Thyroid gland (tissue), 4 donors: ENCODE measurements around the gene ZNF783.

Experiments
- POLR2A ChIP-seq, 2 donors: fragments of 450-650 bp; IDR thresholded peaks; one replicate each; pipeline ENCODE4 v1.6.1; 2017; ENCODE audit warnings: antibody characterized with exemption in 2 of 2, mild to moderate bottlenecking in 2 of 2, moderate library complexity in 1 of 2
- TF ChIP-seq, protein P1 (sequence below), 6 experiments: fragments of 200-600 bp in 3 of 6; fragments of 450-650 bp in 3 of 6; sonication (generic) in 3 of 6; IDR thresholded peaks; one replicate each; pipeline ENCODE4 v1.5.1; 2016 to 2019; ENCODE audit warnings: antibody characterized with exemption in 6 of 6, mild to moderate bottlenecking in 2 of 6, inconsistent platforms in 1 of 6, moderate library complexity in 1 of 6

DNA sequence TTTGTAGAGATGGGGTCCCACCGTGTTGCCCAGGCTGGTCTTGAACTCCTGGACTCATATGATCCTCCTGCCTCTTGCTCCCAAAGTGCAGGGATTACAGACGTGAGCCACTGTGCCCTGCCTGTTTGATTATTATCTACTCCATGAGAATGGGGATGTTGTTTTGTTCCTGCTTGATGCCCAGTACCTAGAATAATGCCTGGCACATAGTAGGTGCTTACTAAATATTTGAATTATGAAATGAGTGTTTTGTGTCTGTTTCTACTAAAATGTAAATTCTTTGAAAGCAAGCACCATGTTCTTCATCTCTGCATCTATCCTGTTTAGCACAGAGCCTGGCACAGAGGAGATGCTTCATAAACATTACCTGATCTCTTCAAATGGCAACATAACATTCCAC, 40.9 kb downstream of the ZNF783 start:
- TF ChIP-seq, protein P1, sequence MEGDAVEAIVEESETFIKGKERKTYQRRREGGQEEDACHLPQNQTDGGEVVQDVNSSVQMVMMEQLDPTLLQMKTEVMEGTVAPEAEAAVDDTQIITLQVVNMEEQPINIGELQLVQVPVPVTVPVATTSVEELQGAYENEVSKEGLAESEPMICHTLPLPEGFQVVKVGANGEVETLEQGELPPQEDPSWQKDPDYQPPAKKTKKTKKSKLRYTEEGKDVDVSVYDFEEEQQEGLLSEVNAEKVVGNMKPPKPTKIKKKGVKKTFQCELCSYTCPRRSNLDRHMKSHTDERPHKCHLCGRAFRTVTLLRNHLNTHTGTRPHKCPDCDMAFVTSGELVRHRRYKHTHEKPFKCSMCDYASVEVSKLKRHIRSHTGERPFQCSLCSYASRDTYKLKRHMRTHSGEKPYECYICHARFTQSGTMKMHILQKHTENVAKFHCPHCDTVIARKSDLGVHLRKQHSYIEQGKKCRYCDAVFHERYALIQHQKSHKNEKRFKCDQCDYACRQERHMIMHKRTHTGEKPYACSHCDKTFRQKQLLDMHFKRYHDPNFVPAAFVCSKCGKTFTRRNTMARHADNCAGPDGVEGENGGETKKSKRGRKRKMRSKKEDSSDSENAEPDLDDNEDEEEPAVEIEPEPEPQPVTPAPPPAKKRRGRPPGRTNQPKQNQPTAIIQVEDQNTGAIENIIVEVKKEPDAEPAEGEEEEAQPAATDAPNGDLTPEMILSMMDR (IDR thresholded peaks at IDR 0.05), result no peak
- TF ChIP-seq POLR2A (IDR thresholded peaks at IDR 0.05), result no peak
